Body of pancreas (tissue), 4 donors: ENCODE measurements around the gene ATF3.

Experiments used
- POLR2A ChIP-seq, 3 donors: fragments of 450-650 bp; IDR thresholded peaks; one replicate each; pipeline ENCODE4 v1.6.1; 2016; ENCODE audit warnings: antibody characterized with exemption in 3 of 3, mild to moderate bottlenecking in 2 of 3
- TF ChIP-seq, protein P1 (sequence below), 7 experiments: fragments of 450-650 bp in 4 of 7; fragments of 200-600 bp in 3 of 7; sonication (generic) in 3 of 7; IDR thresholded peaks; one replicate each; pipeline ENCODE4 v1.5.1; 2016 to 2019; ENCODE audit warnings: antibody characterized with exemption in 7 of 7

DNA sequence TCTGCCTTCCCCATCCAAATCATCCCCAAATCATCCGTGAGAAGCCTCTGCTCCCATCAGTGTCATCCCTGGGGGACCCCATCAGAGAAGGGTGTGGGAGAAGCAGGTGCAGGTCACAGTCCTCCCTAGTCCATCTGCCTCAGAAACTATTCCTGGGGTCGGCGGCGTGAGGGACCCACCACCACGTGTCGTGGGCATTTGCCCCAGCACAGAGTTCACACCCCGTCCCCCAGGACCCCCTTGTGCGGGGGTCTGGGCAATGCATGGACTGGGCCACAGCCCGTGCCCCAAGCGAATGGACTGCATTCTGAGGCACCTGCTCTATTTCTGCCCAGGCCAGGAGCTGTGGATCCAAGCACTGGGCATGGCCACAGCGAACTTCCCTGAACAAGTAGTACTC lies 38.4 kb downstream of the ATF3 start:
- TF ChIP-seq, protein P1, sequence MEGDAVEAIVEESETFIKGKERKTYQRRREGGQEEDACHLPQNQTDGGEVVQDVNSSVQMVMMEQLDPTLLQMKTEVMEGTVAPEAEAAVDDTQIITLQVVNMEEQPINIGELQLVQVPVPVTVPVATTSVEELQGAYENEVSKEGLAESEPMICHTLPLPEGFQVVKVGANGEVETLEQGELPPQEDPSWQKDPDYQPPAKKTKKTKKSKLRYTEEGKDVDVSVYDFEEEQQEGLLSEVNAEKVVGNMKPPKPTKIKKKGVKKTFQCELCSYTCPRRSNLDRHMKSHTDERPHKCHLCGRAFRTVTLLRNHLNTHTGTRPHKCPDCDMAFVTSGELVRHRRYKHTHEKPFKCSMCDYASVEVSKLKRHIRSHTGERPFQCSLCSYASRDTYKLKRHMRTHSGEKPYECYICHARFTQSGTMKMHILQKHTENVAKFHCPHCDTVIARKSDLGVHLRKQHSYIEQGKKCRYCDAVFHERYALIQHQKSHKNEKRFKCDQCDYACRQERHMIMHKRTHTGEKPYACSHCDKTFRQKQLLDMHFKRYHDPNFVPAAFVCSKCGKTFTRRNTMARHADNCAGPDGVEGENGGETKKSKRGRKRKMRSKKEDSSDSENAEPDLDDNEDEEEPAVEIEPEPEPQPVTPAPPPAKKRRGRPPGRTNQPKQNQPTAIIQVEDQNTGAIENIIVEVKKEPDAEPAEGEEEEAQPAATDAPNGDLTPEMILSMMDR (IDR thresholded peaks at IDR 0.05): no peak
- no peak for TF ChIP-seq POLR2A (IDR thresholded peaks at IDR 0.05)
